GM19395 (cell line): ENCODE results near the gene MYBL2.
"Not testable (repeated sequence)": the region's sequence is repeated elsewhere in the genome, so short reads cannot be mapped to it uniquely, and the experiment has no call there.

ENCODE experiments used
- ATAC-seq: cut with Tn5 transposase; IDR thresholded peaks from one replicate; pipeline ENCODE4 v1.9.1; 2021; ENCODE audit warnings: mild to moderate bottlenecking, moderate library complexity; ENCODE audit not compliant: unreplicated experiment

Gene MYBL2

GRCh38 chr20:43666376-43667328 is at the start of gene MYBL2:
Gene MYBL2, plus strand, starts transcription at chr20:43667114. Its CDS starts 170 bp downstream, at chr20:43667284.
- ATAC-seq: peak; percentile 83

GRCh38 chr20:43631598-43631997 is 35.3 kb upstream of the MYBL2 start:
- ATAC-seq: no peak

GRCh38 chr20:43636429-43636828 is 30.5 kb upstream of the MYBL2 start:
- ATAC-seq: no peak

DNA sequence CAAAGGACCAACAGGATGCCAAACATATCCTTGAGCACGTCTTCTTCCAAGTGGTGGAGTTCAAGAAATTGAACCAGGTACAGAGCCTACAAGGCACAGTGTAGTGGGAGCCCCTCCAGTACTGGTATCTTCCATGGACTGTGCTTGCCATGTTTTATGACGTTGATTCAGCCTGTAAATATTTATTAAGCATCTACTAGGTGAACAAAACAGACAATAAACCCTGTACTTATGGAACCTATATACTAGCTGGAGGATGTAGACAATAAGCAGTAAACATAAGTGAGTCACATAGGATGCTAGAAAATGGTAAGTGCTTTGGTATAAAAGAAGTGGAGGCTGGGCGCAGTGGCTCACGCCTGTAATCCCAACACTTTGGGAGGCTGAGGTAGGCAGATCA is 24.4 kb upstream of the MYBL2 start:
- ATAC-seq: no peak

DNA sequence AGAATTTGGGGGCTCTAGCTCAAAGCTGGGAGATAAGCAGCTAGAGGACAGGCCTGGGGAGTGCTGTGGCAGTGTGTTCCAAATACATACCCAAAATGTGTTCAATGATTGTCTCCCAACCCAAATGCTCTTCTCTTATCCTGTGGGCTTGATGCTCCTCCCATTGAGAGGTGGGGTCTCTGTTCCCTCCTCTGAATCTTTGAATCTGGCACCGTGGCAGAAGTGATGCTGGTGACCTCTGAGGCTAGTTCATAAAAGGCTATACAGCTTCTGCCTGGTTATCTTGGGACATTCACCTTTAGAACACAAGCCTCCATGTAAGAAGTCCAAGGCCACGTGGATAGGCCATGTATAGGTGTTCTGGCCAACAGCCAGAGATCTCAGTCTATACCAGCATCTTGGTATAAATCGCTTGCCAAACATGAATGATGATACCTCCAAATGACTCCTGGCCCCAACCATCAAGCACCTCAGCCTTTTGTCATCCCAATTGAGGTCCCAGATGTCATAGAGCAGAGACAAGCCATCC is 15.9 kb upstream of the MYBL2 start:
- no peak for ATAC-seq

DNA sequence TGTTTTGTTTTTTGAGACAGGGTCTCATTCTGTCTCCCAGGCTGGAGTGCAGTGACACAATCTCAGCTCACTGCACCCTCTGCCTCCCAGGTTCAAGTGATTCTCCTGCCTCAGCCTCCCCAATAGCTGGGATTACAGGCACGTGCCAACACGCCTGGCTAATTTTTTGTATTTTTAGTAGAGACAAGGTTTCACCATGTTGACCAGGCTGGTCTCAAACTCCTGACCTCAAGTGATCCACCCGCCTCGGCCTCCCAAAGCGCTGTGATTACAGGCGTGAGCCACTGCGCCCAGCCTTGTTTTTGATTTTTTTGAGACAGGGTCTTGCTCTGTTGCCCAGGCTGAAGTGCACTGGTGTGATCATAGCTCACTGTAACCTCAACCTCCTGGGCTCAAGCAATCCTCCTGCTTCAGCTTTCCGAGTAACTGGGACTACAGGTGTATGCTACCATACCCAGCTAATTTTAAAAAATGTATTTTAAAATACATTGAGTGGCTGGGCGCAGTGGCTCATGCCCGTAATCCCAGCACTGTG is 15.2 kb upstream of the MYBL2 start:
- not testable (repeated sequence) for ATAC-seq

DNA sequence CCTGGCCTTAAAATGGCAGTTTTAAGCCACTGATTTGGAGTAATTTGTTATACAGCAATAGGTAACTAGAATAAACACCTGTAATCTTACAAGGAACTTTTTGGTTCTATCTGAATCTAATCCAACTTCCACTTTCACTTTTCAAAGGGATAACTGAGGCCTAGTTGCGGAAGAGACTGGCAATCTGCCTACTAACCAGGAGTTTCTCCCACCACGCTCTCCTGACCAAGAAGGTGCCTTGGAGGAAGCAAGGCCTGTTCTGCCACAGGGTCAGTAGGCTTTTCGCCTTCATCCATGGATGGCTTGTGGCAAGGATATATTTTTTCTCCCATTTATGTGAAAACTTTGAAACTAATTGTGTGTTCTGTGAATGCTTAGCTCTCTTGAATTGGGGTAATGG is 12.9 kb upstream of the MYBL2 start:
- ATAC-seq: no peak

- ATAC-seq: not testable (repeated sequence)
Measured at GRCh38 chr20:43655176-43655575, 11.7 kb upstream of the MYBL2 start.

GRCh38 chr20:43655937-43656336 is 11.0 kb upstream of the MYBL2 start:
- ATAC-seq: no peak

- ATAC-seq: peak; percentile 2
Measured at GRCh38 chr20:43658069-43658722, 8.7 kb upstream of the MYBL2 start.

DNA sequence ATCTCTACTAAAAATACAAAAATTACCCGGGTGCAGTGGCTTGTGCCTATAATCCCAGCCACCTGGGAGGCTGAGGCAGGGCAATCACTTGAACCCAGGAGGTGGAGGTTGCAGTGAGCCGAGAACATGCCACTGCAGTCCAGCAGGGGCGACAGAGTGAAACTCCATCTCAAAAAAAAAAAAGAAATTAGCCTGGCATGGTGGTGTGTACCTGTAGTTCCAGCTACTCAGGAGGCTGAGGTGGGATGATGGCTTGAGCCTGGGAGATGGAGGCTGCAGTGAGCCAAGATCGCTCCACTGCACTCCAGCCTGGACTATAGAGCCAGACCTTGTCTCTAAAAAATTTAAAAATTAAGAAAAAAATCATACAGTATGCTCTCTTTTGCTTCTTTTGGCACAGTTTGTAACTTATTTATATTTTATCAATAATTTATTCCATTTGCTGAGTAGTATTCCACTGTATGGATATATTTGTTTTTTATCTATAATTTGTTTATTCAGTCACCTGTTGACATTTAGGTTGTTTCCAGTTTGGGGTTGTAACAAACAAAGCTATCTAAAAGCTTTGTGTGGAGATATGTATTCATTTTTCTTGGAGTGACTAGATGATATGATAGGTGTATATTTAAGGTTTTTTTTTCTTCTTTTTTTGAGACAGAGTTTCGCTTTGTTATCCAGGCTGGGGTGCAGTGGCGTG is 8.0 kb upstream of the MYBL2 start:
- no peak for ATAC-seq

- ATAC-seq: no peak
Measured at GRCh38 chr20:43662943-43663655, 3.8 kb upstream of the MYBL2 start.

- no peak for ATAC-seq
Measured at GRCh38 chr20:43665466-43666176, 1.3 kb upstream of the MYBL2 start.

- ATAC-seq: peak; percentile 18
Measured at GRCh38 chr20:43667341-43668132, 623 bp downstream of the MYBL2 start.

GRCh38 chr20:43669332-43669731 is 2.4 kb downstream of the MYBL2 start:
- no peak for ATAC-seq

DNA sequence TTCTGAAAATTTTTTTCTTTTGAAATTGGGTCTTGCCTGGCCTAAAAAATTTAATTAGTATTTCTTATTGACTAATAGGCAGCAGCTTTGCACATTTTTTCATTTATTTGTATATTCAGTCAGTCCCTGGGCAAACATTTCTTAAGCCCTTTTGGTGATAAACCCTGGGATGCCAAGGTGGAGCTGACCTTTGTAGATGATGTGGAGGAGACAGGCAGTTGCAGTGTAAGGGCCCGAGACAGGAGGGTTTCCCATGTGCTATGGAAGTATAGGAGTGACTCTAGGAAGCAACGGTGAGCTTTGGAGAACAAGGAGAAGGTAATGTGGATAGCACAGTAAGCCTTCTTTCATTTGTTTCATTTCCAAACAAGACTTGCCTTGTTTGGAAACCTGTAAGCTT is 3.5 kb downstream of the MYBL2 start:
- ATAC-seq: no peak

GRCh38 chr20:43676368-43676767 is 9.5 kb downstream of the MYBL2 start:
- ATAC-seq: no peak

DNA sequence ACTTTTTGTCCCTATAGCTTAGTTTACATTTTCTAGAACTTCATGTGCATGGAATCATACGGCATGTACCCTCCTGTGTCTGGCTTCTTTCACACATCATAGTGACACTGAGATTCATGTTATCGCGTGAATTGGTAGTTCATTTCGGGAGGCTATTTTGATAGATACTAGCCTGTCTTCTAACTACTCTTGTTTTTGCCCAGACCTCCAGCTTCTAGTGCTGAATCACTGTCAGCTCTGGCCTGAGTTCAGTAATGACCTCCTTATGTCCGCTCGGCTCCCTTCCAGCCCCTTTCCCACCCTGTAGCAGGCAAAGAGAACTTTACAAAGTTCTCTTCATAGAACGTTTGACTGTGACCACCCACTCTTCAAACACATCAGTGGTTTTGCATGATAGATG is 14.1 kb downstream of the MYBL2 start:
- ATAC-seq: peak; percentile 4

DNA sequence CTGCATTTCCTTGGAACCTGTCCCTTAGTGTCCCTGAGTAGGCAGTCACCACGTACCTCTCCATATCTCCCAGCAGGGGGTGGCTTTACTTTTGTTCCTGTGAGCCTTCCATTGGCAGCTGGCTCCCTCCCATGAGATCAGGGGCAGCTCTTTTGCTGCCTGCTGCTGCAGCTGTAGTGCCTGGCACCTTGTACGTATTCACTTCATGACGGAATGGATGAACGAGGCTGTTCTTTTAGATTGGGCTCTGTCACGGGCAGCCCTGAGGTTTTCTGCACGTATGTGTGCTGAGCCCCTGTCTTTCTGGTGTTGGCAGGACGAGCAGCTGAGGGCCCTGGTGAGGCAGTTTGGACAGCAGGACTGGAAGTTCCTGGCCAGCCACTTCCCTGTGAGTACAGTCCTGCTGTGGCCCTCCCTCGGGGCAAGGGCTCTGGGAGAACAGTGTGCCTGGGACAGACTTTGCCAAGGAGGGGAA is 14.6 kb downstream of the MYBL2 start:
- ATAC-seq: peak; percentile 29
